Pancreas (tissue), 10 donors: ENCODE measurements around the gene HLA-A. TPM values are rescaled to one million over a fixed set of nuclear protein-coding genes. Genes with fewer than 3 reads are reported as not detected.

Source experiments
- ATAC-seq, 4 donors: fragments of 200-7000 bp; cut with Tn5 transposase; one replicate each; pipeline versions ENCODE4 v1.8.0 to v1.9.1; 2020; ENCODE audit warnings: mild to moderate bottlenecking in 4 of 4, moderate library complexity in 4 of 4
- DNase-seq, 6 donors: peaks; one replicate each; pipeline ENCODE4 v3.0.0-alpha.2; 2020
- FAIRE-seq: peaks from 2 replicates; lab custom pipeline; 2012; peaks lifted over from hg19 to GRCh38; lab: Jason Lieb, UNC
- H3K27ac ChIP-seq, 4 donors: fragments of 200-600 bp; sonication (generic); 1 replicate in 3 of 4; 2 replicates in 1 of 4; pipeline versions ENCODE4 v1.5.0 to v1.8.0; 2020
- H3K27me3 ChIP-seq, 4 donors: fragments of 200-600 bp; one replicate each; pipeline ENCODE4 v1.8.0; 2021
- H3K36me3 ChIP-seq, 3 donors: fragments of 200-600 bp; sonication (generic) in 1 of 3; one replicate each; pipeline versions ENCODE4 v1.5.0 to v1.8.0; 2020 to 2021
- H3K4me1 ChIP-seq, 3 donors: fragments of 200-600 bp; one replicate each; pipeline ENCODE4 v1.8.0; 2021
- H3K4me3 ChIP-seq, 4 donors: fragments of 200-600 bp; sonication (generic) in 2 of 4; one replicate each; pipeline versions ENCODE4 v1.5.0 to v1.8.0; 2020 to 2021
- H3K9me3 ChIP-seq, 4 donors: fragments of 200-600 bp; one replicate each; pipeline ENCODE4 v1.8.0; 2021
- WGBS, 2 donors: extraction: QIAGEN DNeasy Blood & Tissue Kit; methylation state at CpG; one replicate each; pipeline ENCODE4 v1.1.7; 2013; 5-methylcytosine and 5-hydroxymethylcytosine counted together
- intact Hi-C, 3 donors: fragments of 100-400 bp; cut with DNase I; formaldehyde crosslinking; loops; one replicate each; pipeline versions ENCODE4 v1.11.1 to v1.14.2; 2022
- polyA plus RNA-seq, 2 donors: library from polyadenylated mRNA; stranded (reverse); fragments of 200-250 nt; gene quantifications; one replicate each; pipeline ENCODE4 v1.2.3, GENCODE V29; 2013
- total RNA-seq, 6 donors: library from RNA; stranded (reverse); fragmentation: NEBNext Ultra II Directional in 4 of 6; extraction: Animal tissue kit (Norgen Biotek cat#: 25700) in 4 of 6; gene quantifications; one replicate each; pipeline versions ENCODE4 v1.2.1 to v1.2.4, GENCODE V29; 2021 to 2023
- TF ChIP-seq, protein P1 (sequence below), 4 donors: fragments of 200-600 bp; sonication (generic) in 3 of 4; IDR thresholded peaks; one replicate each; pipeline versions ENCODE4 v1.5.0 to v1.8.0; 2021; ENCODE audit warnings: antibody characterized with exemption in 4 of 4
- donor health status: healthy with polysubstance abuse.
- donor health status: DM: no; HTN: no; CAD: no; lungs with moderate emphysema.
- donor health status: DM: no; HTN: no; CAD: no.
- donor health status: control.
- donor health status: control.
- donor health status: Bipolar disorder and iron deficiency.
- donor health status: DM: yes; HTN: yes; CAD: no.
- donor health status: DM: no; HTN: no; CAD: no.
- donor health status: DM: no; HTN: no; CAD: no.
- donor health status: DM: yes; HTN: yes; CAD: no.

HLA-A gene
- total and polyA plus RNA-seq, 8 donors: 63.7 to 374 (median 153) TPM

DNA sequence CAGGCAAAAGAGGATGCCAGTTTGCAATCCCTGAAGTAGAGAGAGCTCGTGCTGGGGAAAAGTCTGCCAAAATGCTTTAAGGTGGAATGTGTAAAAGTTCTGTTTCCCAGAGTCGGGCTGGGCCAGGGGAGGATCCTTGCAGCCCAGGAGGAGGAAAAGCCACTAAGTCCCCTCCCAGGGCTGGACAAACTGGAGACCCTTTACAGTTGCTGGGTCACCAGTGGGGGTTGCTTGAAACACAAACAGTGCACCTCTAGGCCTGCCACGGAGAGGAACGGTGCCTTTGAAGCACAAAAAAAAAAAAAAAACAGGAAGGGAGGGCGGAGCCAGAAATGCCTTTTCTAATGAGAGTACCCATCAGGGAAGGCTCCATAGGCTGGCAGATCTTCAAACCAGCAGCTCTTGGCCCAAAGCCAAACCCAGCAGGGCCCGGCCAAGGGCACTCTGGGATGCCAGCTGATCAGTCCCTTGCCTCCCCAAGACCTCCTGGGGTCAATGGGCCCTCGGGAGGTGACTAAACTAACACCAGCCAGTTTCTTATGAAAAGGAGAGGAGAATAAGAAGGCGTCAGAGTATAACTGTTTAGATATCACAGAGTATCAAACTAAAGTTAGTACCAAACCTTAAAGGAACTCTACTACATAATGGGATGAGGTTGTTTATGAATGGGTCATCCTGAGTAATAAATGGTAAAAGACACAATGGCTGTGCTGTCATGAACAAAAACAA lies 23.7 kb downstream of the HLA-A start:
- Histone ChIP-seq H3K4me1 (peaks cover 20 to 29% (median 20%) of the 10 kb centered on the region in 3 donors), H3K9me3 (no peaks in the 10 kb centered on the region), H3K27me3 (no peaks in the 10 kb centered on the region), H3K36me3 (no peaks in the 10 kb centered on the region), H3K27ac (peak overlapping the region; percentile 22 to 87 (median 70)), H3K4me3 (peak overlapping the region in 1 of 4 donors; percentile 42)
- FAIRE-seq: no peak
- TF ChIP-seq, protein P1, sequence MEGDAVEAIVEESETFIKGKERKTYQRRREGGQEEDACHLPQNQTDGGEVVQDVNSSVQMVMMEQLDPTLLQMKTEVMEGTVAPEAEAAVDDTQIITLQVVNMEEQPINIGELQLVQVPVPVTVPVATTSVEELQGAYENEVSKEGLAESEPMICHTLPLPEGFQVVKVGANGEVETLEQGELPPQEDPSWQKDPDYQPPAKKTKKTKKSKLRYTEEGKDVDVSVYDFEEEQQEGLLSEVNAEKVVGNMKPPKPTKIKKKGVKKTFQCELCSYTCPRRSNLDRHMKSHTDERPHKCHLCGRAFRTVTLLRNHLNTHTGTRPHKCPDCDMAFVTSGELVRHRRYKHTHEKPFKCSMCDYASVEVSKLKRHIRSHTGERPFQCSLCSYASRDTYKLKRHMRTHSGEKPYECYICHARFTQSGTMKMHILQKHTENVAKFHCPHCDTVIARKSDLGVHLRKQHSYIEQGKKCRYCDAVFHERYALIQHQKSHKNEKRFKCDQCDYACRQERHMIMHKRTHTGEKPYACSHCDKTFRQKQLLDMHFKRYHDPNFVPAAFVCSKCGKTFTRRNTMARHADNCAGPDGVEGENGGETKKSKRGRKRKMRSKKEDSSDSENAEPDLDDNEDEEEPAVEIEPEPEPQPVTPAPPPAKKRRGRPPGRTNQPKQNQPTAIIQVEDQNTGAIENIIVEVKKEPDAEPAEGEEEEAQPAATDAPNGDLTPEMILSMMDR (IDR thresholded peaks at IDR 0.05): no peak
- peak; percentile 90 to 94 (median 93) for DNase-seq
- ATAC-seq: peak; percentile 70 to 85 (median 76)
- intact Hi-C loops: no loop called here
- WGBS, 2 donors: 1 to 5% methylated on average over 7 to 8 of the region's 8 CpGs

DNA sequence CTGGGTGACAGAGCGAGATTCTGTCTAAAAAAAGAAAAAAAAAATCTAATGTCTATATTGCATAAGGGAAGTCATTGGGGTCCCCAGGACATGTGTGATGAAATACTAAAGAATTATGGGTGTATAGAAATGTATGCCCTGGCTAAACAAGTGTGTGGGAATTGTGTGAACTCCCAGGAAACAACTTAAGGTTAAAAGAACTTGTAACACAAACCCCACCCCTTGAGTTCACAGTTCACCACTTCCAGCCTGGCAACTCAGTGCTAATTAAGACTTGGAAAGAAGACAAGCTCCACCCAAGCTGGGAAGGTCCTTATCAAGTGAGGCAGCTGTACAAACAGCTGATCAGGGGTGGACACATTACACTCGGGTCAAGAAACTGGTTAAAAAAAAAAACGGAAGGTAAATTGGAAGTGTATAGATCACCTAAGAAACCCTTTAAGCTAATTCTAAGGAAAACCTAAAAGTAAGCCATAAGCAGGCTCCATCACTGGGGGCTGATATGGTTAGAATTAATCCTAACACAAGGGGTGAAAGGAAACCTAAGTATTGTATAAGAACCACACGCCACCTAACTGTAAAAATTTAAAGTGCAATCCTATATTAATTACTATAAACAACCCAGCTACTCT lies 25.2 kb downstream of the HLA-A start:
- H3K4me3 ChIP-seq: peak overlapping the region in 1 of 4 donors; percentile 19
- intact Hi-C loops: no loop called here
- FAIRE-seq (no peak), DNase-seq (peak in 4 of 6 donors; percentile 47 to 82 (median 76)), ATAC-seq (peak; percentile 62 to 72 (median 70))
- peak overlapping the region in 2 of 4 donors; percentile 37 to 83 for H3K27ac ChIP-seq
- H3K27me3 ChIP-seq: no peaks in the 10 kb centered on the region
- TF ChIP-seq, protein P1 (IDR thresholded peaks at IDR 0.05): no peak
- 17 to 23% methylated on average over 4 of the region's 4 CpGs for WGBS, 2 donors
- no peaks in the 10 kb centered on the region for H3K9me3 ChIP-seq
- peaks cover 20 to 29% (median 20%) of the 10 kb centered on the region in 3 donors for H3K4me1 ChIP-seq
- no peaks in the 10 kb centered on the region for H3K36me3 ChIP-seq

DNA sequence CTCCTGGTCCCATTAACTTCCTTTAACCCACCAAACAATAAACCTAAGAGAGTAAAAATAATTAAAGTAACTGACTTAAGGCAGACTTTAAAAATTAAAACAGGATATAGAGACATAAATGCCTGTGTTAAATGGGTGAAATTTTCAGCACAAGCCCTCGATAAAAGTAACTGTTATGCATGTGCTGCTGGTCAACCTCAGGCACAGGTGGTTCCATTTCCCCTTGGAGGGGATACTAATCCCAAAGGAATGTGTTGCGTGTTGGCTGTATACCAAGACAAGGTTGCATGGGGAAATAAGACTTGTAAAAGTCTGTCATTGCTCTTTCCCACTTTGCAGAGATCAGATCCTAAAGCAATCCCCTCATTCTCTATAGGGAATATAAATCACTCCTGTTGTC lies 25.8 kb downstream of the HLA-A start:
- intact Hi-C loops: no loop called here
- FAIRE-seq: no peak
- ATAC-seq: peak in 3 of 4 donors; percentile 8 to 21 (median 15)

DNA sequence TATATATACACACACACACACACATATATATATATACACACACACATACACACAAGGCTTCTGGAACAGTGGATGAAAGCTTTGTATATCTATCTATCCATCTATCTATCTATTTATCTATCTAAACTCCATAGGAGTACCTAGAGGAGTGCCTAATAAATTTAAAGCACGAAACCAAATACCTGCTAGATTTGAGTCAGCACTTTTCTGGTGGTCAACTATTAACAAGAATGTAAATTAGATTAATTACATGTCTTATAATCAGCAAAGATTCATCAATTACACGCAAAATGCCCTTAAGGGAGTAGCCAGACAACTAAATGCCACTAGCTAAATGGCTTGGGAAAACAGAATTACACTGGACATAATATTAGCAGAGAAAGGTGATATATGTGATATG lies 26.6 kb downstream of the HLA-A start:
- Histone ChIP-seq H3K9me3 (no peaks in the 10 kb centered on the region), H3K27ac (no peak overlapping the region), H3K4me3 (no peak overlapping the region), H3K36me3 (no peaks in the 10 kb centered on the region), H3K4me1 (peaks cover 20 to 29% (median 20%) of the 10 kb centered on the region in 3 donors), H3K27me3 (no peaks in the 10 kb centered on the region)
- intact Hi-C loops: no loop called here
- no peak for FAIRE-seq
- TF ChIP-seq, protein P1 (IDR thresholded peaks at IDR 0.05): no peak
- WGBS, 2 donors: 84 to 91% methylated on average over 2 of the region's 2 CpGs
- no peak for DNase-seq
- no peak for ATAC-seq

More for the DNA sequence above, 25.8 kb downstream of the HLA-A start:
- TF ChIP-seq, protein P1 (IDR thresholded peaks at IDR 0.05): no peak
- H3K4me1 ChIP-seq: peaks cover 20 to 29% (median 20%) of the 10 kb centered on the region in 3 donors
- no peaks in the 10 kb centered on the region for H3K36me3 ChIP-seq
- H3K27ac ChIP-seq: peak overlapping the region in 2 of 4 donors; percentile 37 to 83
- 26 to 28% methylated on average over 2 of the region's 2 CpGs for WGBS, 2 donors
- no peak overlapping the region for H3K4me3 ChIP-seq
- H3K9me3 ChIP-seq: no peaks in the 10 kb centered on the region
- no peaks in the 10 kb centered on the region for H3K27me3 ChIP-seq
- peak in 3 of 6 donors; percentile 32 to 48 (median 38) for DNase-seq
